HG03565 (cell line): ENCODE data around the gene FITM2.
"Not testable (repeated sequence)": the region's sequence is repeated elsewhere in the genome, so short reads cannot be mapped to it uniquely, and the experiment has no call there.

Experiments
- ATAC-seq: cut with Tn5 transposase; IDR thresholded peaks from one replicate; pipeline ENCODE4 v1.9.1; 2021; ENCODE audit warnings: mild to moderate bottlenecking, moderate library complexity; ENCODE audit not compliant: unreplicated experiment

The FITM2 gene

GRCh38 chr20:44334306-44334705 lies 23.3 kb upstream of the FITM2 start:
- no peak for ATAC-seq

GRCh38 chr20:44331201-44331600 lies 20.2 kb upstream of the FITM2 start:
- no peak for ATAC-seq

GRCh38 chr20:44328428-44328827 lies 17.4 kb upstream of the FITM2 start:
- ATAC-seq: no peak

GRCh38 chr20:44327748-44328147 lies 16.7 kb upstream of the FITM2 start:
- not testable (repeated sequence) for ATAC-seq

- no peak for ATAC-seq
These were observed 15.6 kb upstream of the FITM2 start for GRCh38 chr20:44326391-44327159.

- ATAC-seq: no peak
These were observed 13.3 kb upstream of the FITM2 start for GRCh38 chr20:44324343-44324742.

GRCh38 chr20:44319839-44320422 lies 8.9 kb upstream of the FITM2 start:
- no peak for ATAC-seq

GRCh38 chr20:44314870-44315269 lies 3.9 kb upstream of the FITM2 start:
- no peak for ATAC-seq

GRCh38 chr20:44309763-44310663 lies 989 bp downstream of the FITM2 start:
- no peak for ATAC-seq

GRCh38 chr20:44306927-44307326 lies 4.1 kb downstream of the FITM2 start:
- no peak for ATAC-seq

GRCh38 chr20:44304383-44304782 lies 6.6 kb downstream of the FITM2 start:
- ATAC-seq: no peak

GRCh38 chr20:44302736-44303135 lies 8.3 kb downstream of the FITM2 start:
- ATAC-seq: no peak

- no peak for ATAC-seq
These were observed 8.9 kb downstream of the FITM2 start for GRCh38 chr20:44302026-44302669.

- no peak for ATAC-seq
These were observed 9.7 kb downstream of the FITM2 start for GRCh38 chr20:44301285-44301684.

- ATAC-seq: not testable (repeated sequence)
These were observed 11.9 kb downstream of the FITM2 start for GRCh38 chr20:44299011-44299535.

- no peak for ATAC-seq
These were observed 13.3 kb downstream of the FITM2 start for GRCh38 chr20:44297721-44298120.

- no peak for ATAC-seq
These were observed 15.0 kb downstream of the FITM2 start for GRCh38 chr20:44296011-44296410.

GRCh38 chr20:44291754-44292153 lies 19.2 kb downstream of the FITM2 start:
- ATAC-seq: no peak

GRCh38 chr20:44288252-44288651 lies 22.8 kb downstream of the FITM2 start:
- no peak for ATAC-seq

GRCh38 chr20:44287272-44288097 lies 23.5 kb downstream of the FITM2 start:
- no peak for ATAC-seq
